Lung microvascular endothelial cell (primary cell): ENCODE measurements around the gene IRF1. TPM values are rescaled to one million over a fixed set of nuclear protein-coding genes. Genes with fewer than 3 reads are reported as not detected.

ENCODE experiments used
- DNase-seq, 2 donors: peaks; one replicate each; pipeline versions ENCODE4 v3.0.0 to v3.0.0-alpha.2; 2010; ENCODE audit warnings: low read depth in 2 of 2
- total RNA-seq: library from RNA; depleted of rRNA; stranded (reverse); fragments of >200 nt; gene quantifications from 2 replicates; pipeline ENCODE4 v1.2.1, GENCODE V29; 2014

IRF1 gene
- total RNA-seq, 1 donor from 2014 or later: 16.1 TPM

DNA sequence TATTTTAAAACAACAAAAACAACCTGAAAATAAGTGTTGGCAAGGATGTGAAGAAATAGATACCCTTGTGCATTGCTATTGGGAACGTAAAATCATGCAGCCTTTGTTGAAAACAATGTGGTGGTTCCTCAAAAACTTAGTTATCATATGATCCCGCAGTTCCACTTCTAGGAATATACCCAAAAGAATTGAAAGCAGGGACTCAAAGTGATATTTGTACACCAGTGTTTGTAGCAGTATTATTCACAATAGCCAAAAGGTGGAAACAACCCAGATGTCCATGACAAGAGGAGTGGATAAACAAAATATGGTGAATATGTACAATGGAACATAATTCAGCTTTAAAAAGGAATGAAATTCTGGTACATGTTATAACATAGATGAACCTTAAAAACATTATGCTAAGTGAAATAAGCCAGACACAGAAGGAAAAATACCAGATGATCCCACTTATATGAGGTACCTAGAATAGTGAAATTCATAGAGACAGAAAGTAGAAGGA is 29.0 kb downstream of the IRF1 start:
- DNase-seq: no peak

DNA sequence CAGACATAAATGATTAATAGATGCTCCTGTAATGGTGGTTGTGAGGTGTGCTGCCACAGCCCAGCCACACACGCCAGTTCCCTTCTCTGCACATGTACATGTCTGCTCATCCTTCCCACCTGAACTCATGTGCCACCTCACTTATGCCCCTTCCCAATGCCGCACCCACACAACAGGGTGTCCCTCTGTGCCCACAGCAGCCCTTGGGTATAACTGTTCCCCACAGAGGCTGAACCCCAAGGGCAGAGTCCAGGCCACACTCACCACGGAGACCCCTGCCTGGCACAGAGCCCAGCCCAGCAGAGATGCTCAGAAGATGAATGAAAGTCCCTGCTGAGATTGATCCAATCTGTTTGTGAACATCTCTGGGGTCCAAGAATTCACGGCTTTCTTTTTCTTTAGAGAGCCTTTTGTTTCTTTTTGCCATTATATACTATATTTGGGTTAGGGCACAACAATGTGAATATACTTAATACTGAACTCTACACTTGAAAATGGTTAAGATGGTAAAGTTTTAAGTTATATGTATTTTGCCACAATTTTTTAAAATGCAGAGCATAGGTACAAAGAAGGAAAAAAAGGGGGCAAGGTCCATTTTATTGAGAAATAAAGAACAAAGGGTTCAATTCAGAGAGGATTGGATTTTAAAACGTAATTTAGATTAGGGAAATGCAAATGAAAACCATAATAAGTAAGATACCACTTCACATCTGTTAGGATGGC is 29.6 kb downstream of the IRF1 start:
- no peak for DNase-seq

DNA sequence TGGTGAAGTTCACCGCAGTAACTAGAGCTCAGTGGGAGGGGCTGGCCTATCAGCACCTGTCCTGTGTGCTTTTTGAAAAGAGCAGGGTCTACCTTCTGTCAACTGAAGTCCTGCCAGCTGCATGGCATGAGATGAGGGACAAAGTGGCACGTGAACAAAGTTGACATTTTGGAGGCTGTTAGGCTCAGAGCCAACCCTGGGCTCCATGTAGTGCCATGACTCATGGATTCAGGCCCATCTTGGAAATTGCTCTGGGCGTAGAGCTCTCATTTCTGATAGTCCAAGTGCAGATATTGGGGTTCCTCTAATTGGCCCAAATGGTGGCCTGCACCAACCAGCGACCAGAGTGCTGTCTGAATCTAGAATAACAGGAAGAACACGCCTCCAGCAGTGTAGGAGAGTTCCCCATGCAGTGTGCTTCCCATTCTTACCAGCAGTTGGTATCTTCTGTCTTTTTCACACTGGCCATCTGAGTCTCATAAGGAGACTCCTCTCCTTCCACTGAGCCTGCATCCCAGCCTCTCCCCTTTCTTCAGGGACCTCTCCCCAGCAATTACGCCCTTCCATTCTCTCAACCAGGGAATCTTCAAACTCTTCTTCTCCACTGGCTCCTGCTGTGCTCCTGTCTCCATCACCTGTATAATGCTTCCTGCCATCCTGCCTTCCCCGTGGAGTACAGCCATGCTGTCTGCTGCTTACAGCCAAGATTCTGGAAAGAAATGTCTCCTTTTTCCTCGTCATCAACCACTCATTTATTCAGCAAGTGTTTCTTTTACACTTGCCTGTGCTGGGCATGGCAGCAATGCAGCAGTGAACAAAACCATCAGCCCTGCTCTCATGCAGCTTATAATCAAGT is 30.4 kb downstream of the IRF1 start:
- no peak for DNase-seq

DNA sequence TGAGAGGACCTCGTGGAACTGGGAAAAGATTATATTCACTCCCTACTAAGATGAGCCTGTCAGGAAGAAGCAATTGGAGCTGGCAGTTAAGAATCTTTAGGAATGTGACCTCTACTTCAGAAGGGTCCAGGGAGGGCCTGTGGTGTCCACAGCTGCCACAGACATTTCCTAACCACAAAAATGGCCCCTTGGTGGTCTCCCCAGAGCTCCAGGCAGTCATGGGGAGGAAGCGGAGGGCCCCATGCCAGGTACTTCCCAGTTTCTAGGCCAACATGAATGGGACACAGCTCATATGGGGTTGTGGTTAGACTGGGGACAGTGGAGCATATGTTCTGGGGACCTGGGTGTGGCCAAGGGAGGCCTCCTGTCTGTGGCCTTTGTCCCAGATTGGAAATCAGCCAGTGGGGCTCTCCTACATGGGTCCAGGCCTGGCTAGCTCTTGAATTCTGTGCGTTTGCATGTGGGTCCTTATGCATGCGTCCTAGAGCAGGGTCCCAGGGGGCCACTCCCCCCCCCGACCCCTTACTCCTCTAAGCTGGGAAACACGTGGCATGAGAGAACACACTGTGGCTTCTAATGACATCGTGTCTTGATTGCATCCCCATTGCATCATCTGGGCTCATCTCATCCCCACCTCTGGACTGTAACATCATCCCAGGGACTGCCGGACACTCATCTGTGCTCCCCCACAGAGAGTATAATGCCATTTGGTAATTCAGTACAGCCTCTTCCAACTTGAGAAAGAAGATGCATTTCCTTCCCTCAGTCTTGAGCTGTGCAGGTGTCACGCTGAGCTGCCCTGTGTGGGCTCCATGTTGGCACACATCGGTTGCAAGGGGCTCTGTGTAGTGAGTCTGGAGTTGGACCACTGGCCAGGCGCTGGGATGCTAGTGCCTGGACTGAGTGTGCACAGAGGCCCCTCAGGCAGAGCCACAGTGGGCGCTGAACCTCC is 31.3 kb downstream of the IRF1 start:
- DNase-seq: peak in 1 of 2 donors; percentile 31

DNA sequence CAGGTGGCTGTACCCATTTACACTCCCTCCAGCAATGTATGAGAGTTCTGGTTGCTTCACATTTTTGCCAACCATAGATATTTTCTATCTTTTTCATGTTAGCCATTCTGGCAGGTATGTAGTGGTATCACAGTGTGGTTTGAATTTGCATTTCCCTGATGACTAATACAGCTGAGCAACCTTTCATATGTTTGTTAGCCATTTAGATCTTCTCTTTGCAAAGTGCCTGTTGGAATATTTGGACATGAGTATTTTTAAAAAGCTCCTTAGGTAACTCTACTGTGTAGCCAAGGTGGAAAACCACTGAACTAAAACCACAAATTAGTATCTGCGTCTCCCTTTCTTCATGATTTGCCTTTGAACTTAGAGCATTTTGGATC is 31.9 kb downstream of the IRF1 start:
- DNase-seq: no peak

DNA sequence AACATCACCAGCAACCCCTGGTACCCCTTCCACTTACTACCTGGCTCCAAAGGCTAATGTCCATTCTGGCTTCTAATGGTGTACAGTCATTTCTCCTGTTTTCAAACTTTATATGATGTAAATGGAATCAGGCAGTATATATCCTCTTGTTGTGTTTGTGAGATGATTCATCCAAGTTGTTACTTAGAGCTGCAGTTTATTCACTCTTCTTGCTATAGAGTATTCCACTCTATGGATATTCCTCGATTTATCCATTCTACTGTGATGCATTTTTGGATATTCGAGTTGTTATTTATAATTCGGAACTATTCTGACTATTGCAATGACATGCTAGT is 32.4 kb downstream of the IRF1 start:
- DNase-seq: no peak

DNA sequence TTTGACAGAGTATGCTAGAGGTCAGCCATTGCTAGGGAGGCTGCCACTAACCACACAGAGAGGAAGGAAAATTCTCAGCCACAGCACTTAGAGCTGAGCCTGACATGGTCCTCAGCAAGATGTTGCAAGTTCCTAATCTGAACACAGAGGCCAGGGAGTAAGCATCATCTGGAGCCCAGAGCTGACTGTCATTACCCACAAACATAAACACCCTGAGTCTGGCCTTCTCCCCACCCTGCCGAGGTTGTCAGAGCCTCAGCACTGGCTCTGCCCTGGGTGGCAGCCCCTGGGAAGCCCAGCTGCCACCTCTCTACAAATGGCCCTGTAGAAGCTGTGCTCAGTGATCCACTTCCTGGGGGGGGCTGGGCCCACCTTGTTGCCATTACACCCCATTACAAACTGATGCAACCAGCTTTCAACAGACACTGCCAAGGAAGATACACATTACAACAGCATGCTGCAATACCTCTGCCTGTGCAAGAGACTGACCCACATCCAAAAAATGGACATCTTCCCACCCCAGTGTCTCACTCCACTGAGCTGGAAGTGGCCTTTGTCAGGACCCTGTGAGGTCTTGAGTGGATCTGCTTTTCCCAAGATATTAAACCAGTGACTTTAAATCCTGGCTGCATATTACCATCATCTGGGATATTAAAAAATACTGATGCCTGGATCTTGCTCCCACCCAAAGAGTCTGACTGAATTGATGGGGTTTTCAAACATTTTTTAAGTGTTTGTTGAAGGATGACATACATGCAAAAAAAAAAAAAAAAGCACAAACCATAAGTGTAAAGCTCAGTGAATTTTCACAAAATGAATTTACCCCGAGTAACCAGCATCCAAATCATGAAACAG is 33.0 kb downstream of the IRF1 start:
- DNase-seq: no peak

DNA sequence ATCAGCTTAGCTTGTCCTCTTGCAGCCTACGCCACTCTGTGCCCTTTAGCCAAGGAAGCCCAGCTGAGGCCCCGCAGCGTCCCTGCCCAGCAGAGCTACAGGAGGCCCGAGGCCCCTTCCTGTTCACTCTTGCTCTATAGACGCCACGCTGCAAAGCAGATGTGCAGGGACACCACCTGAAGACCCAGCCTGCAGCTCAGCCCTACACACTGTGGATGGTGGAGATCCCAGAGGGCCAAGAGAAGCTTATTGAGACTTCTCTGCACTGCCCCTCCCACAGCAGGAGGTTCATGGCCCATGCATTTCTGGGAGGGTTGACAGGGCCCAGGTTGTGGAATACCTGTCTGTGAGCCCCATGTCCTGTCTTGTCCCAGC is 33.6 kb downstream of the IRF1 start:
- no peak for DNase-seq

DNA sequence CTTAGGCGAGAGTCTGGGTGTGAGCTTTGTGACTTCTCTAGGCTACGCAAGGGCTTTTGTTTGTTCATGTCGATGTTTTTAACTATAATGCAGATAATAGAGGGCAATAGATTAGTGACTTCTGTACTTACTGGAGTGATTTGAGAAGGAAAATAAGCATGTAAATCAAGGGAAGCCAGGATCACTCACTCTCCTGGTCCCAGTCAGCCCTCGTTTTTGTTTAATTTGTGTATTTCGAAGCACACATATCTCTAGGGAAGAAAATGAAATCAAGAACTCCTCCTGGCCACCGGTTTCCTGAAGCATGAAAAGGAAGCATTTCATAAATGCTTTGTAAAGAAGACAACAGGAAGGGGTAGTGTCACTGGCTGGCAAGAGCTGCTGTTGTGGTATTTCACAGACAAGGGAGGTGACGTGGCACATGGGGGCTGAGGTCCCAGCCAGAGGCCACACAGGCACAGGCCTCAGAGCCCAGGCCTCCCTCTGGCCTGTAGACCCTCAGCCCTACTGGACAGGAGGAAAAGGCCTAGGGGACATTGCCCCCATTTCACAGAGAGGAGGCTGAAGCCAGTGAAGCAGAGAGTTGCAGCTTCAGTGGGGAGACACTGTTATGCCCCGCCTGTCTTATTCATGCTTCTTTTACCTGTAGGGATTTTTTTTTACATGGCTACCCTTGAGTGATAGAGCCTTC is 34.1 kb downstream of the IRF1 start:
- DNase-seq: peak; percentile 87 to 90

DNA sequence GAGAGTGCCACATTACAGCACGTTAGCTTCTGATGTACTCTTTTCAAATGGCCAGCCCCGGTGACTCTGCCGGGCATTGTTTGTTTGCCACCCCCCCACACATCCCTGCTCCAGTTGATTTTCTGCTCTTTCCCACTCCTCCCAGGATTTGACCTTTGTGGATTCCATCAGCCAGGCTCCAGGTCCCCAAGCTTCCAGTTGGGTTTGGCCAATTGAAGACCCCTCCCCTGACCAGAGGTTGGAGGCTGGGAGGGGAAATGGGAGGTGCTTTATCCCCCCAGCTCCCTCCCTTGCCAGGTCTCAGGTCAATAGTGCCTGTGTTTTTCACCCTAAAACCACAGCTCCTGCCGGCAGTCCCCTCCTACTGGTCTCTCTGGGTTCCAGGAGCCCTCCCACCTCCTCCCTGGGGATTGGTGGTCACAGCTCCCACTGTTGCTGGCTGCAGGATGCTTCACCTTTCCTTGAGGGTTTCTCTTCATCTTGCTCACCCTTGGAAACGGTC is 34.9 kb downstream of the IRF1 start:
- DNase-seq: peak in 1 of 2 donors; percentile 73

DNA sequence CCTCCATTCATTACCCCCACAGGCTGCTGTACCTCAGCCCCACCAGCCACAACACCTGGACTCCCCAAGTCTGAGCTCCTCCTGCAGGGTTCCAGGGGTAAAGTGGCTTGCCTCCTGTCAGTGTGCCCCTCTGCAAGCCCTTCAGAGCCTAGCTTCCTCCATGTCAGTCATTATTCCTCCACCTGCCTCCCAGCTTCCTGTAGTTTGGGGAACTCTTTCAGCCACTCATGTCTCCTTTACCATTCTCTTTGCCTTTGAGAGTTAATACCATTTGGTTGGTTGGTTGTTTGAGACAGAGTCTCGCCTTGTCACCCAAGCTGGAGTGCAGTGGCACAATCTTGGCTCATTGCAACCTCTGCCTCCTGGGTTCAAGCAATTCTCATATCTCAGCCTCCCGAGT is 36.2 kb downstream of the IRF1 start:
- DNase-seq: no peak

DNA sequence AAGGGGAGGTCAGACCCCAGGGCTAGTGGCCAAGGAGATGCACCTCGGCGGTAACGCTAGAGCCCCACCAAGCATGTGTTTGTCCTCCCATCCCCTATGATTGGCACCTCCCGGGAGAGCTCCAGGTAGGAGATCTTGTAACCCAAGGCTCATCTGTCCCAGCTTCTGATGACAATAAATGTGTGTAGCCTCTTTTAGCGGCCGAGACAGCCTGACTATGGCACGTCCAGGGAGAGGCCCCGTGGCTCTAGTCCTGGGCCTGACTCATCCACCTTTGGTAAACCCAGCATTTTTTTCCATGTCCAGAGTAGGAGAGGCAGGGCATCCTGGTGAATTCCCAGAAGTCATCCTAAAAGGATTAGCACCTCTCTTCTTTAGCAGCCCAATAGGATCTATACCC is 39.2 kb downstream of the IRF1 start:
- no peak for DNase-seq

DNA sequence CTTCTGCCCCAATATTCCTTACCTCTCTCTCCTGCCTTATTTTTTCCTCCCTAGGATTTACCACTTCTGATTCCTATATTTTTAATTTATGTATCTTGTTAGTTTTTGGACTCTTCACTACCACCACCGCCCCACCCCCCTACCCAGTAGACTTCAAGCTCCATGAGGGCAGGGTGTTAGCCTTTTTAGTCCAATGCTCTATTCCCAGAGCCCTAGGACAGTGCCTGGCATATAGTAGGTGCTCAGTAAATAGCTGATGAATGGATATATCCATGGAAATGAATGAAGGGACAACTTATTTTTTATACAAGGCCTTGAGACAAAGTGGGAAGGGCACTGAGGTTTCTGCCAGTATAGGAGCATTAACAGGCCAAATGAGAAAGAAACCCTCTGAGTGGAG is 41.5 kb downstream of the IRF1 start:
- no peak for DNase-seq

DNA sequence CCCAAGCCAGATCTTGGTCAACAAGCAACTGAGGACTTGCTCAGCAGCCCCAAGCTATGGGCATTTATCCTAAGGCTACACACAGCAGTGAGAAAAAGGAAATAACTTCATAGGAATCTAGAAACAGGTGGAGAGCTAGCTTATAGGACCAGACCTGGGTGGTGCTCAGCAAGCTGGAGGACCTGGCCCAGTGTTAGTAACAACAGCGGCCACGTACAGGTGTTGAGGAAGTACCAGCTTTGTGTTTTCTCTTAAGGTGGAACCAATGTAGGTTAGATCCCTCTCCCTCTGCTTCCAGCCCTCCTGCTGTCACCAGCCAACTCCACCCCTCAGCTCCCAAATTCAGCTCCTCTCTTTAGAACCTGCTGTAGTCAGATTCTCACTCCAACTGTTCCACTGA is 43.4 kb downstream of the IRF1 start:
- no peak for DNase-seq

DNA sequence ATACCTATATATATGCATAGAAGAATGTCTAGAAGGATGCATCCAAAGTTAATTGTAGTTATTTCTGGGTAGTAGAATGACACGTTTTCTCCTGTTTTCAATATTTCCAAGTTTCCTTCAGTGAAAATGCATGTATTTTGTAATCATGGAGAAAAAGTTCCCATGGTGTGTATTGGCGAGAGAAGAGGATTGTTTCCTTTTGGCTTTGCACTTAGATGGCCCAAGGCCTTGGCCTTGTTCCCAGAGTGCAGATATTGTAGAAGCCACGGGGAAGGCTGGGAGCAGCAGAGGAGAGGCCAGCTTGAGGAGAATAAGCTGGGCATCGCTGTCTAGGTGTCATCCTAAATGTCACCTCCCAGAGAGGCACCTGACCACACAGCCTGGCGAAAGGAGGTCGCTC is 44.0 kb downstream of the IRF1 start:
- DNase-seq: peak; percentile 66 to 69

DNA sequence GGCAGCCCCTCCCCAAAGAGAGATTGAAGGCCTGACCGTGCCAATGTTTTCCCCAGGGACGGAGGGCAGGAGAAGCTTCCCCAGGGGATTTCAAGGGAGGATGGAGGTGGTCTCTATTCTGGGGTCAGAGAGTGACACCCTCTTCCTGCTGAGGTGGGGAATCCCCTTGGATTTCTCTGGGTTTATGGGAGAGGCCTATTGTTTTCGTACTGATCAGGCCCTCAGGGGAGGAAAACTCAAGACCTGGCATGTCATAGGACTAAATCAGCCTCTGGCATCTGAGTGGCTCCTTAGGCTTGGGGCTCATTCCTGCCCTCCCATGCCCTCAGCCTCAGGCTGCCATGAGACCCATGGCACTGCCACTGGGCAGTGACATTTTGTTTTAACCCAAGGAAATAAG is 44.6 kb downstream of the IRF1 start:
- DNase-seq: peak; percentile 50 to 65

DNA sequence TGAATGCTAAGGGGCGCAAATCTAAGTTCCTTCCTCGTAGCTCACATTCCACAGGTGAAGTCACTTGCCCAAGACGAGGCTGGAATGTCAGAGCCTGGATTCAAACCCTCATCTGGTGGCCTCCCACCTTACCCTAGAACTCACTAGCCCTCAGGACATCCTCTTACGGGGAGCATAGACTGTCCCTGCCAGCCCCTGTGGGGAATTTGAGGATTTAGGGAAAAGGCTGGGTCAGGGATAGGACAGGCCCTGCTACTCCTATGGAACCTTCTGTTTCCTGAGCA is 45.0 kb downstream of the IRF1 start:
- DNase-seq: no peak

DNA sequence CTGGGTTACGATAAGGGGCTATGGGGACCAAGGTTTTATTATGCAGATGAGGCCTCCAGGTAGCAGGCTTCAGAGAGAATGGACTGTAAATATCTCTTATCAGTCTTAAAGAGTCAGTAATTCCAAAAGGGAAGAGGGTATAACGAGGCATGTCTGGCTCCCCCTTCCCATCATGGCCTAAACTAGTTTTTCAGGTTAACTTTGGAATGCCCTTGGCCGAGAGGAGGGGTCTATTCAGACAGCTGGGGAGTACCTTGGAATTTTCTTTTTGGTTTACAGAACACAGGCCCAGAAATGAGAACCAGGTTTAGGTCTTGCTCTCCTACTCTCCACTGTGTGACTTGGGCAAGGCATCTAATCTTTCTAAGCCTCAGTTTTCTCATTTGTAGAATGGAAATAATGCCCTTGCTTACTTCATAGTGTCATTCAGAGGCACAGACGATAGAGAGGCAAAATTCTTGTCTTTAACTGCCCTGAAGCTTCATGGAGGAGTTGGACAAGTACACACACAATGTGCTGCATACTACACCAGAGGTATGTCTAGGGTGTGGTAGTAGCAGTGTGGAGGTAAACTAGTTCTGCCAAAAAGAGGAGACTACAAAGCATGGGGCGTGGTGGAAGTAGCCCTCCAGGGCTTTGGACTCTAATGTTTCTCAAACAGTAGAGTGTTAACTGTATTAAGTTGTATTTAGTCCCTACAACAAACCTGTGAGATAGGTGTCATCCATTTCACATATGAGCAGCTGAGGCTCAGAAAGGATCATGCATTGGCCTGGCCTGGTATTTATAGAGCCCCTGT is 45.5 kb downstream of the IRF1 start:
- DNase-seq: no peak

DNA sequence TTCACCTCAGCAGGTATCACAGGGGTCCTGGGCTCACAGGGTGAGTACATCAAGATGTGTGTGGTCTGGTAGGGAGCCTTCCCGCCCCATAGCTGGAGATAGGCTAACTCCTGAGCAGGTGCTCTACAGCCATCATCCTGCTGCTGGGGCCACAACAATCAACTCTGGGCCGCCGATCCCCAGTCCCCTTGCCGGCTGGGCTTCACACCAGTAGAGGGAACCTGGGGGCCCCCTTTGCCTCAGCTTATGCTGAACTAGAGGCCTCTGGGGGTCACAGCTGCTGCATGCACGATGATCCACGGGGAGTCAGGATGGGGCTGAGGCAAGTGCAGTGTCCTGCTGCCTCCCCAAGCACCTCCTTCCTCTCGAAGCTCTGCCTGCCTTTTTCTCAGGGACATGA is 46.5 kb downstream of the IRF1 start:
- no peak for DNase-seq
